PFSK-1 (cell line): ENCODE data around the gene PDYN.

ENCODE experiments used
- POLR2AphosphoS5 ChIP-seq: IDR thresholded peaks from 2 replicates; pipeline ENCODE4 v1.6.1; 2012; ENCODE audit warnings: low read depth, mild to moderate bottlenecking, control low read depth, low read length, moderate library complexity
- REST ChIP-seq, 2 experiments: IDR thresholded peaks; 2 replicates each; pipeline versions ENCODE4 v1.6.1 to v1.8.0; 2011 to 2012; ENCODE audit warnings: low read depth in 2 of 2, low read length in 2 of 2, control low read depth in 1 of 2, inconsistent platforms in 1 of 2, mild to moderate bottlenecking in 1 of 2, moderate library complexity in 1 of 2; ENCODE audit not compliant: insufficient read depth in 1 of 2
- SIN3A ChIP-seq: IDR thresholded peaks from 2 replicates; pipeline ENCODE4 v1.6.1; 2012; ENCODE audit warnings: mild to moderate bottlenecking, low read length, moderate library complexity, borderline replicate concordance; ENCODE audit not compliant: insufficient read depth

- TF ChIP-seq REST (IDR thresholded peaks at IDR 0.05; ENCODE audit: insufficient read depth in 1 of 2, low read depth in 2 of 2, low read length in 2 of 2) (no peak), SIN3A (no peak), POLR2AphosphoS5 (no peak)
Measured at GRCh38 chr20:1933465-1933870, 60.4 kb downstream of the PDYN start.
